Vagina (tissue), 2 donors: Measurements from ENCODE around the gene MT3.

Experiments used
- CTCF ChIP-seq, 3 experiments: fragments of 450-650 bp in 2 of 3; fragments of 200-600 bp in 1 of 3; sonication (generic) in 1 of 3; IDR thresholded peaks; one replicate each; pipeline ENCODE4 v1.5.1; 2017 to 2019; ENCODE audit warnings: antibody characterized with exemption in 3 of 3, mild to moderate bottlenecking in 2 of 3, moderate library complexity in 2 of 3
- POLR2A ChIP-seq, 2 donors: fragments of 450-650 bp; IDR thresholded peaks; one replicate each; pipeline ENCODE4 v1.6.1; 2017; ENCODE audit warnings: antibody characterized with exemption in 2 of 2, mild to moderate bottlenecking in 2 of 2, moderate library complexity in 2 of 2

GRCh38 chr16:56637814-56638750 is 48.8 kb downstream of the MT3 start, which contains the start of gene MT1A:
- TF ChIP-seq CTCF (IDR thresholded peaks at IDR 0.05) = no peak
- TF ChIP-seq POLR2A (IDR thresholded peaks at IDR 0.05) = peak in 1 of 2 donors; percentile 43
